ENCODE measurements around the gene PIK3IP1.

GRCh38 chr22:31279821-31280505 lies 12.3 kb downstream of the PIK3IP1 start:
- no peak for TF ChIP-seq CTCF (IDR thresholded peaks at IDR 0.05)
- TF ChIP-seq POLR2A (IDR thresholded peaks at IDR 0.05): no peak
